ENCODE data around the gene DMXL2.
"Not testable (repeated sequence)": the region's sequence is repeated elsewhere in the genome, so short reads cannot be mapped to it uniquely, and the experiment has no call there.

DMXL2 gene

DNA sequence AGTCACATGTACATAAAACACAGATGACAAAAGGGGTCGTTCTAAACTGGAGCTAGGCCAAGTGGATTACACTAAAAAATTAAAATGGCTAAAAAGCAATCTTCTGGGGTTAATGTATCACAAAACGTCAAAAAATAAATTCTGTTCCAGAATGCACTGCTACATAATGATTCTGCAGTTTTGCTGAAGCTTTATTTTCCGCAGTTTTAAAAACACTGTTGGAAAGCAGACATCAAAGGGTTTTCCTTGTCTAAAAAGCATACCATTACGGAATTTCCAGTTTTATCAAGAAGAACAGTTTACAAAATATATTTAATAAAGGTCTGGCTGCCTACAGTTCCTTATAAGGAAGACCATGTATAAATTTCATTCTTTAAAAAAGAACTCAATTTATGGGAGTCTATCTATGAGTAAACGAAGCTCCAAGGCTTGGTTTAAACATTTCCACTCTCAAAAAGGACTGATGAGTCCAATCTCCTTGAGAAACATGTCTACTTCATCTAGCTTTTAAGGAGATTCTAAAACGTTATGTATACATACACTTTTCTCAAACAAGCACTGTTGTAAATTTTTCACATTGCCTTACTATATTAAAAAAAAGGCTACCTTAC, 1.3 kb downstream of the DMXL2 start:
- DNase-seq: no peak

DNA sequence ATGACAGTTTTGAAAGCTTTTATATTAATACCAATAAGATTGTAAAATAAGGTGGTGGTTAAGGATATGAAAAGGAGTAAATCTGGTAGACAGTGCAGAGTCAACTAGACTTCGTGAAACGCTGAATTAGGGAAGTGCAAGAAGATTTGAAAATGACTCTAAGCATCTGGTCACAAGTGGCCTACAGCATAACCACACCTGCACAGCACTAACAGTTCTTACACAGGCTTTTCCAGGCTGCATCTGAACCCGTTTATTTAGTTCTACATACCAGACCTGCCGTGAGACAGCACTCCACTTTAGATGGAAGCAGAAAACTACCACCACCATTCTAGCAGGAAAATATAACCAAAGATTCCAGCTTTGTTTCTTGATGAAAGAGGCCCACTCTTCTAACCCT, 1.9 kb downstream of the DMXL2 start:
- DNase-seq: no peak

DNA sequence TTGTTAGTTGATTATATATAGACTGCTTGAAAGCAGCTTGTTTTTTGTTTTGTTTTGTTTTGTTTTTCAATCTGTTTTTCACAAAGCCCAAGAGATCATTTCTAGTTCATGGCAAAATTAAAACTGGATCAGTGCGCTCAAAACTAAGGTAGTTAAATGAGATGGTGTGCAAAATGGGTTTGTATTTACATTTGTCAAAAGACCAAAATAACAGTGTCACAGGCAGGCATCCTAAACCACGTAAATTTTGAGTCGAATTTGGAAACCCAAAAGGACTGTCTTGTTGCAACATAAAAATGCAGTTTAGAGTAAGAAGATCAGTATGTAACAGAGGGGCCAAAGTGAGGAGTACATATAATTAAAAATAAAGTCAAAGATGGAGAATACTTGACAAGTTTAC, 2.4 kb downstream of the DMXL2 start:
- DNase-seq: no peak

GRCh38 chr15:51619331-51620035, 3.1 kb downstream of the DMXL2 start:
- no peak for DNase-seq

- DNase-seq: no peak
These were observed 4.7 kb downstream of the DMXL2 start for GRCh38 chr15:51617886-51618285.

DNA sequence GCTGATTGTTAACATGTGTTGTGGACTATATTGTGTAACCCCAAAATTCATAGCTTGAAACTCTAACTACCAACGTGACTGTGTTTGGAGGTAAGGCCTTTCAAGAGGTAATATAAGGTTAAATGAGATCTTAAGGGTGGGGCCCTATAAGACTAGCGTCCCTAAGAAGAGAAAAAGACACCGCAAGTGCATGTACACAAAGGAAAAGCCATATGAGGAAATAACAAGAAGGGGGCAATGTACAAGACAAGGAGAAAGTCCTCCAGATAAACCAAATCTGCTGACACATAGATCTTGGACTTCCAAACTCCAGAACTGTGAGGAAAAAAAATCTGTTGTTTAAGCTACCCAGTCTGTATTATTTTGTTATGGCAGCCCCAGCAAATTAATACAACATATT, 8.6 kb downstream of the DMXL2 start:
- DNase-seq: no peak

DNA sequence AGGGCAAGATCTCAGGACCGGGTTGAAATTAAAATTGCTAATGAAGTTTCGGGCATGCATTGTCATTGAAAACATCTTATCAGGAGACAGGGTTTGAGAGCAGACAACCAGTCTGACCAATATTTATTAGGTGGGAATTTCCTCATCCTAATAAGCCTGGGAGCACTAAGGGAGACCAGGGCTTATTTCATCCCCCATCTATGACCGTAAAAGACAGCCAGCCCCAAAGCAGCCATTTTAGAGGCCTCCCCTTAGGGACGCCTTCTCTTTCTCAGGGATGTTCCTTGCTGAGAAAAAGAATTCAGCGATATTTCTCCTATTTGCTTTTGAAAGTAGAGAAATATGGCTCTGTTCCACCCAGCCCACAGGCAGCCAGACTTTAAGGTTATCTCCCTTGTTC, 9.9 kb downstream of the DMXL2 start:
- not testable (repeated sequence) for DNase-seq

DNA sequence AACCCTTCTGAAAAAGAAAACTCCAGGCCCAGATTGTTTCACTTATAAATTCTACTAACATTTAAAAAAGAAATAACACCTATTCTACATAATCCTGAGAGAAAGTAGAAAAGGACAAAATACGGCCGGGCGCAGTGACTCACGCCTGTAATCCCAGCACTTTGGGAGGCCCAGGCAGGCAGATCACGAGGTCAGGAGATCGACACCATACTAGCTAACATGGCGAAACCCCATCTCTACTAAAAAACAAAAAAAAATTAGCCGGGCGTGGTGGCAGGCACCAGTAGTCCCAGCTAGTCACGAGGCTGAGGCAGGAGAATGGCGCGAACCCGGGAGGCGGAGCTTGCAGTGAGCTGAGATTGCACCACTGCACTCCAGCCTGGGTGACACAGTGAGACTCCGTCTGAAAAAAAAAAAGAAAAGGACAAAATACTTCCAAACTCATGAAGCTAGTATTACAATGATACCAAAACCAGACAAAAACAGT, 19.1 kb downstream of the DMXL2 start:
- DNase-seq: not testable (repeated sequence)

GRCh38 chr15:51603002-51603401, 19.6 kb downstream of the DMXL2 start:
- no peak for DNase-seq

DNA sequence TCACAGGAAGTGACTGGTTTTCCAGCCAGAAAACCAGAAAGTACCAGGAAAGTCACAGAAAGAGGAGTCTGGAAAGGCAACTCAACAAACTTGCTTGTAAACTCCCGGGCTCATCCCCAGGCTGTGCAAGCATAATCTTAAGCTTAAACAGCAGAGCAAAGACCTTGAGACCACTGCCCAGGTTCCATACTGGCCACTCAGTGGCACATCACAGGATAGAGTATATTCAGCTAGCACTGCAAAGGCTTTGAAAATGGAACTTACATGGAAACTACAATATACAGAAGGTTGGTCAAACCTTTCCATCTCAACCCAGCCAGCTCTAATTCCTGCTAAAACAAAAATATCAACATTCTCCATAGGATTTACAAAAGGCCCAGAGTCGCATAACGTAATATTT, 20.1 kb downstream of the DMXL2 start:
- no peak for DNase-seq

- no peak for DNase-seq
These were observed 20.8 kb downstream of the DMXL2 start for GRCh38 chr15:51601801-51602200.

DNA sequence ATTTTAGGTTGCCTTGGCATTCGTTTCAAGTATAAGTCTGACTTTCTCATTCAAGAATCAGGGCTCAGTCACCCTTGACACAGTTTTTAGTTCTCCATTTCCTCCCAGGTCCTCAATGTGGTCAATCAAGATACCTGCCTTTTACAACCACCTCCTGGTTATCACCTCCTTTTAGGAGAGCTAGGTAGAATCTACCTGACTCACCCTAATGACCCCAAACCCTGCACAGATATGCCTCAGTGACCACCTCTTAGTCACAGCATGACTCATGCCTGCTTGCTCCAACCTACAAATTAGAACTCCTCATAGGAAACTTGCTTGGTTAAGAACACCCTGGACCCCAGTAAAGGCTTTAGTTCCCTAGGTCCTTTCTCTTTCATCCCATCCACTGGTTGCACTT, 22.5 kb downstream of the DMXL2 start:
- DNase-seq: no peak

DNA sequence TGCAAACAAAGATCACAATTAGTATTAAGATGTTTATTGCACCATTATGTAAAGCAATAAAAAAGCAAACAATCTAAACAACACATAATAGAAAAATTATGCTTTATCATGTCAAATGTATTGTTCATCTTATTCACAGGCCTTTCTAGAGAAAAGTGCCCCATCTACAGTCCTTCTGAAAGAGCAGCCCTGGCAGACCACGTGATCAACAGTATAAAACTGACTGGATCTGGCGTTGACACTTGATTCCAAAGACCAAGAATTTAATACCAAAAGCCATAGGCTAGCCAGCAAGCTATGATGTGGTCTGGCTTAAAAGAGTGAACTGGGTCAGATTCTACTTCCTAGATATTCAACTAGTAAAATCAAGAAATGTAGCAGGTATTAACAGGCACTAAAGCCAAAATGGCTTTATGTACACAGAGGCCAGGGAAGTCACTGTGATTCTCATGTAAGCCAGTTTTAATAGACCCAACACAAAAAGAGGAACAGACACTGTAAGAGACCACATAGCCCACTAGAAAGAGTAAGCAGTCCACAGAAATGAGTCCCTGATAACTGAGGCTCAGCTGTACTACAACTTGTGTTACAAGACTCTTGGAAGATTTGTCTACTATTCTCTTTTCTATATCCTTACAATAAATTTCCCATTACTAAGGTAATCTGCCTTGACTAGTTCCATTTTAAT, 32.5 kb downstream of the DMXL2 start:
- DNase-seq: no peak

DNA sequence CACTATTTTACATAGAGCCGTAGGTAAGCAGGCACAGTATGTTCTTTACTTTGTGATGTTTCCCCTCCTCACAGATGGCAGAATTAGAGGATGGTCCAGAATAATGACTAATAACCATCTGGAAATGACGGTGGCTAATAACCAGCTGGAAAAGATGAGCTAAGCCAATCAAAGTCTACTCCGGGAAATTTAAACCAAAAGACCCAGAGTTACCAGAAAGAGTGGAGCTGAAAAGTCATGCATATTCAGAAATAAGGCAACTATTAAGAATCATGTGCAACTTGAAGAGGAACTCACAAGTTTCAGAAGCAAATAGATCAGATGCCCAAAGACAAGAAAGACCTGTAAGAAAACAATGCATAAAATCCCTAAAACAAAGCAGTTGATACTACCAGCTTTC, 33.6 kb downstream of the DMXL2 start:
- no peak for DNase-seq

DNA sequence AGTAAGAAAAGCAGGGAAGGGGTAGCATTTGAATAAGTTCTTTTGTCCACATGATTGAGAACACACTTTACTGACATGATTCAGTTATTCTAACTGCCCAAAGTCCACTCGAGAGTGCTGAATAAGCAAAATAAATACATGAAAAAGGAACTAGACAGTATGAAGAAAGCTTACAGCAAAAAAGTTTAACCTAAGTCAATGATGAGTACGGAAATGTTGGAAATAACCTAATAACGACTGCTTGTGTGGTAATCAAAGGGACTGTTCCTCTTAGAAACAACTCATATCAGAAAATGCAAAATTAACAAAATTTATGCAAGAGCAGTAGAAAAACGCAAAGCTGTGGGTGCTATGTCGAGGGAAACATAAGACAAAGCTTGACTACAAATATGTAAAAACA, 36.6 kb downstream of the DMXL2 start:
- DNase-seq: peak; percentile 1

DNA sequence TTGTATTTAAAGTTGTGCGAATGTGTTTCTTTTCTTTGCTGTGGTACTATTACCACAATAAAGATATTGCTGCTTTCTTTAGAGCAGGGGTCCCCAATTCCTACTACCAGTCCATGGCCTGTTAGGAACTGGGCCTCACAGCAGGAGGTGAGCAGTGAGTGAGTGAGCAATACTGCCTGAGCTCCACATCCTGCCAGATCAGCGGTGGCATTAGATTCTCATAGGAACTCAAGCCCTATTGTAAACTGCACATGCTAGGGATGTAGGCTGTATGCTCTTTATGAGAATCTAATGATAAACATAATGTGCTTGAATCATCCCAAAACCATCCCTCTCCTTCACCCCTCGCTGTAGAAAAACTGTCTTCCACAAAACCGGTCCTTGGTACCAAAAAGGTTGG, 41.6 kb downstream of the DMXL2 start:
- no peak for DNase-seq

DNA sequence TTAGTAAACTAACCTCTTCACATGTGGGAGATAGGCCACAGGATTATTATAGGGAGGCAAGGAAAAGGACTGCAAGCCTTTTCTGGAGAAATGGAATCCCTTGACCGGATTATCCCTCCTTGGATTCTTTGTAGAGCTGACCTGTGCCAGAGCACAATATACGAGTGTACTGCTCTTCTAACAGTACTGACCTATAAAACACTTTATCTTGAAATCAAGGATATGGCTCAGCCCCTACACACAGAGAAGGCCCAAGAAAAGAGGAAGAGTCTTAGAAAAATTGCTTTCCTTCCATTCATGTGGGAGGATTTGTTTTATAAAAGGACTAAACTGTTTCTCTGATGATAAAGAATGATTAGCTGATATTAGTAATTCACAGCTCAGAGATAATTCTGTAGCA, 42.2 kb downstream of the DMXL2 start:
- no peak for DNase-seq

GRCh38 chr15:51579012-51579411, 43.6 kb downstream of the DMXL2 start:
- DNase-seq: no peak

DNA sequence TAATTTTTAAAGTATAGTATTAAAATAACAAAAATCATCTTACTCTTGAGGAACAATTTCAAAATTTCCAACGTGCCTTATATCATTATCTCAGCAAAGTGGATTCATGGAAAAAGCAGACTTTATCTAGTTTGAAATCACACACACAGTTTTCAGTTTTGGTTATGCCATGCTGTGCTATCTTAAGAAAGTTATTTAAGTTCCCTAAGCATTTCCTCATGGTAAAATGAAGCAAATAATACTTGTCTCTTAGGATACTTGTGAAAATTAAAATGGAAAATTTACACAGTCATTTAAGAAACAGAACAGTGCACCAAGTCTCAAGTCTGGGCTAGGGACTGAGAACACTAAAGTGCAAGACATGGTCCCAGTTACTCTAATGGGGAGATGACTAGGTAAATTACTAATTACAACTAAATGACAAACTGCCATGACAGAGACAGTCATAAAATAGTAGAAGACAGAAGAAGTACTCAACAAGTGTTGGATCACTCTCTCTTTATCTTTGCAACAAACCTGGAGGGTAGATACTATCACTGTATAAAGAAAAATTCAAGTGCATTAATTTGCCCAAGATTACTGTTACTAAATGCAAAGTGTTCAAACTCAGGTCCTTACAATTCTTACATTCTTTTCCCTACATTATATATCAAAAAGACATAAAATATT, 44.8 kb downstream of the DMXL2 start:
- DNase-seq: no peak

DNA sequence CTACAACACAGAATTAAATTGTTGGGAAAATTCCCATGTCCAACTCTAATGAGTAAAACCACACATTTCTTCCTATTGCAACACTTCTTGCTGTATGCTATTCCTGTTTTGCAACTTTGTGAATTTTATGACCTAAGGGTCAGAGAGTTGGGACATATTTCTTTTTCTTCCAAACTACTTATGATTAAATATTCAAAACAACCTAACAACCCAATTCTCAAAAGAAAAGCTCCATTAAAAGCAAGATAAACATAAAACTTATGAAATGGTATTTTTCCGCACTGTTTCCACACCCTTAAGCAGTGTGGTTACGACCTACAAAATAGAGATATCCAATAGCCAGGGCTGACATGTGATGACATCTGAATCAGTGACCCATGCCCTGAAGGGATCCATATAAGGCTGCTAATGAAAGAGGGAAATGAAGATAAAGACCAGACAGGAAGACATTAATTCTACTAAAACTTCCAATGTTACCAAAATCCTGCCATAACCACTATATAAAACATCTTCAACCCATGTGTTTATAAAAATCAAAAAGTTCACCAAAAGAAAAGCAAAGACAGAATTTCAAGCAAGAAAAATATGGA, 45.6 kb downstream of the DMXL2 start:
- DNase-seq: peak; percentile 5

DNA sequence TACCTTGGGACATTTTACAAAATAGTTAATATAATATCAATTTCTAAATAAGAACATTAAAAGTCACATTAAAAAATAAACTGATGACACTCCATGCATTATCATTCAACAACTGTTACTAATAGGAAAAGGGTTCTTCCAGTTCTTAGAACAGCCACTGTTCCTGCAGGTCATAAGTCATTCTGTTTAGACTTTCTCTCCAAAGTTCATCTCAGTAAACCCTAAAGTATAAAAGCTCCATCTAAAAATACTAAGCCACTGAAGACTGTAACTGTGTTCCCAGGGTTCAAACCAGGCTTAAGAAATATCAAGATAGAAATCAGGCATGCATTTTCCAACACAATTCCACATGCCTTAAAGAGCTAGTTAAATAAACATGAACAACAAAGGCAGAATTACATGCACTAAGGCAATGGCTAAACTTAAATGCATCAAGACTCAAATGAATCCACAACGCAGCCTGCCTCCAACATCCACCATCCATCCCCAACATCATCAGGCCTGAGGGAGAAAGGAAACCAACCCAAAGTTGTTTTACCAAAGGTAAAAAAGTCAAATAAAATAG, 46.2 kb downstream of the DMXL2 start:
- no peak for DNase-seq

DNA sequence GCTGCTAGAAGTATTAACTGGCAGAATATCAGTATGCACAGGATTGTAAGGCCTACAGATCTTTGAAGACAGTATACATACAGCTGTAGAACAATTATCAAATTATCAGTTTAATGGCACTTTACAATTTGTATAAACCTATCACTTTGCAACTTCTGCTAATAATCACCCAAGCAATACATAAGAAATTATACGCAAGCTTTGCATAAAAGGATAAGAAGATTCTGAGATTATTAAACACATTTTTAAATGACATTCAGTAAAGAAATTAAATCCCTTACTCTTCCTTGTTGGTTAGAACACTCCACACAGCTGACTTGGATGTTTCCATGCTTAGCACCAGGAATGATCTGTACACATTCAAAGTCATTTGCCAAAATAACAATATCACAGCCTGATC, 46.8 kb downstream of the DMXL2 start:
- no peak for DNase-seq

- not testable (repeated sequence) for DNase-seq
These were observed 49.2 kb downstream of the DMXL2 start for GRCh38 chr15:51573352-51573751.
